ENCODE measurements around the gene POLR2L.

DNA sequence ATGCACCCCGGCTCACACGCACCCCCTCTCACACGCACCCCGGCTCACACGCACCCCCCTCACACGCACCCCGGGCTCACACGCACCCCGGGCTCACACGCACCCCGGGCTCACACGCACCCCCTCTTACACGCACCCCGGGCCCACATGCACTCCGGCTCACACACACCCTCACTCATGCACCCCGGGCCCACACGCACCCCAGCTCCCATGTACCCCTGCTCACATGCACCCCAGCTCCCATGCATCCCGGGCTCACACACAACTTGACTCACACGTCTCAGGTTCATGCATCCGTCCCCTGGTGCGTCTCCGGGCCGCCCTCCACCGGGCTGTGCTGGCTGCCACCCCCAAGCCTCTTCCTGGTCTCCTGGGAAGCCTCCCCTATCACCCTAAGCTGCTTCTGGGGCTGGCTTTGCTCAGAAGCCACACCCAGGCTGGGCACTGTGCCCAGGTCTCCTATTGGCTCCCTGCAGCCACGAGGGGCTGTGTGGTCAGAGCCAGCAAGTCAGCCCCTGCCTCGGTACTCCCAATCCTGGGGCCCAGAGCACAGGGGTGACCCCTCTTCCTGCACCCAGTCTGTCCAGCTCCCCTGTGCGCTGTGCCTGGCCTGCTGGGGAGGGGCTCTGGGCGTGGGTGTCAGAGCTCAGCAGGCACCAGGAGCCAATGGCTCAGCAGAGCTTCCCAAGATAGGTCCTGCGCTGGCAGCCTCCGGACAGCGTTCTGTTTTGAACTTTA lies 17.2 kb upstream of the POLR2L start:
- TF ChIP-seq, protein P1, sequence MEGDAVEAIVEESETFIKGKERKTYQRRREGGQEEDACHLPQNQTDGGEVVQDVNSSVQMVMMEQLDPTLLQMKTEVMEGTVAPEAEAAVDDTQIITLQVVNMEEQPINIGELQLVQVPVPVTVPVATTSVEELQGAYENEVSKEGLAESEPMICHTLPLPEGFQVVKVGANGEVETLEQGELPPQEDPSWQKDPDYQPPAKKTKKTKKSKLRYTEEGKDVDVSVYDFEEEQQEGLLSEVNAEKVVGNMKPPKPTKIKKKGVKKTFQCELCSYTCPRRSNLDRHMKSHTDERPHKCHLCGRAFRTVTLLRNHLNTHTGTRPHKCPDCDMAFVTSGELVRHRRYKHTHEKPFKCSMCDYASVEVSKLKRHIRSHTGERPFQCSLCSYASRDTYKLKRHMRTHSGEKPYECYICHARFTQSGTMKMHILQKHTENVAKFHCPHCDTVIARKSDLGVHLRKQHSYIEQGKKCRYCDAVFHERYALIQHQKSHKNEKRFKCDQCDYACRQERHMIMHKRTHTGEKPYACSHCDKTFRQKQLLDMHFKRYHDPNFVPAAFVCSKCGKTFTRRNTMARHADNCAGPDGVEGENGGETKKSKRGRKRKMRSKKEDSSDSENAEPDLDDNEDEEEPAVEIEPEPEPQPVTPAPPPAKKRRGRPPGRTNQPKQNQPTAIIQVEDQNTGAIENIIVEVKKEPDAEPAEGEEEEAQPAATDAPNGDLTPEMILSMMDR (IDR thresholded peaks at IDR 0.05; ENCODE audit: insufficient read depth, low read length, poor library complexity, severe bottlenecking) = no peak
- TF ChIP-seq EZH2phosphoT487 (conservative IDR thresholded peaks at IDR 0.05; ENCODE audit: low read length) = no peak
